GM21390 (cell line): Measurements from ENCODE around the gene WDR93.
"Not testable (repeated sequence)": the region's sequence is repeated elsewhere in the genome, so short reads cannot be mapped to it uniquely, and the experiment has no call there.

ENCODE experiments used
- ATAC-seq: cut with Tn5 transposase; IDR thresholded peaks from one replicate; pipeline ENCODE4 v1.9.1; 2021; ENCODE audit not compliant: unreplicated experiment

WDR93 gene

DNA sequence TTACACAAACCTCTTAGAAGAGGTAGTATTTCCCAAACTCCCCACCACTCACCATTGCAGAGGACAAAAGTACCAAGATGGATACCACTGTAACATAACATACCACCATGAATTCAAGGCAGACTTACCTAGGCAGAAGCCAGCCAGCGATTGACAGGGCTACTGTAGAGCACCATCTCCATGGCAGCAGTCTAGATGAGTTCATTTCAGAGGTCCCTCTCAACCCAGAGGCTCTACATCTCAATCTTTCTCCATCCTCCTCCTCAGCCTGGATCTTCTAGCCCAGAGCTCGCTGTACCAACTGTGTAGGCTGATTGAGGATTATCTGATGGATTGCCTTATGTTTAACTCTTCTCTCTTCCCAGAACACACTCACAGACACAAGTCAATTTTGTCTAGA lies 9.5 kb upstream of the WDR93 start:
- ATAC-seq, result no peak

DNA sequence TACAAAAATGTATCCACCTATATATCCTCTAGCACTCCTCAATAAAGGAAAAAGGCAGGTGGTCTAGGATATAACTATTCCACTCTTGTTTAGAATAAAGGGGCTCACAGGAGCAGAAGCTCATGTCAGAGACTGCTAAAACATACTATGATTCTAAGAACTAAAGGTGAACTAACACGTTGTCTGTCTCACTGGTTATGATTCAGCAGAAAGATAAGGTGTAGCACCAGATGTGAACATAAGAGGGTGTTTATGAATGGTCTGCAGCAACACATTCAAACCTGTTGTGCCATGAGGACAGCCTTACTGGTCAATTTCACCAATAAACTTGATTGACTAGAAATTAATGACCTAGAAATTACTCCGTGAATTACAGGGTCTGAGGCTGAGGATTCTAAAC lies 4.6 kb upstream of the WDR93 start:
- ATAC-seq, result no peak

DNA sequence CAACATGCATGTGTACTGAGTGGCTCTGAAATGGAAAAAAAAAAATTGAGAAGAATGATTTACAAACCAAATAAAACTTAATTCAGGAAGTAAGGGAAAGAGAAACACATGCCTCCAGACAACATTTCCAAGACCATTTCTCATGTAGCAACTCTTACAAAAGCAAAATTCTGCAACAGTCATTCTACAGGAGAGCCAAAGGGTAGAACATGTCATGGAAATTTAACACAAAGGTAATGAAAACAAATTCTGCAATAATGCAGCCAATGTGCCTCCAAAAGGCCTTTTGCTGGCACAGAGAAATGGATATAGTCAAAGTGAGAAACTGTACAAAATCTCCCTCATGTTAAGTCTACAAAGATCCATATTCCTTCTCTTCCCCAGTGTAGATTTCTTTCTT lies 4.1 kb upstream of the WDR93 start:
- ATAC-seq, result no peak

DNA sequence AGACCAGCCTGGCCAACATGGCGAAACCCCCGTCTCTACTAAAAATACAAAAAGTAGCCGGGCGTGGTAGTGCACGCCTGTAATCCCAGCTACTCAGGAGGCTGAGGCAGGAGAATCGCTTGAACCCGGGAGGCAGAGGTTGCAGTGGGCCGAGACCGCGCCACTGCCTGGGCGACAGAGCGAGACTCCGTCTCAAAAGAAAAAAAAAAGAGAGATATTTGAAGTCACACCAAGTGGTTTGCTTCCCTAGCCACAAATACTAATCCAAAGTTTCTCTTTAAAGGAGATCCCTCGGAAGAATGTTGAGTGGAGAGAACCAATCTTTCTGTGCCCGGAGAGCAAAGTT lies 708 bp upstream of the WDR93 start:
- ATAC-seq, result not testable (repeated sequence)

DNA sequence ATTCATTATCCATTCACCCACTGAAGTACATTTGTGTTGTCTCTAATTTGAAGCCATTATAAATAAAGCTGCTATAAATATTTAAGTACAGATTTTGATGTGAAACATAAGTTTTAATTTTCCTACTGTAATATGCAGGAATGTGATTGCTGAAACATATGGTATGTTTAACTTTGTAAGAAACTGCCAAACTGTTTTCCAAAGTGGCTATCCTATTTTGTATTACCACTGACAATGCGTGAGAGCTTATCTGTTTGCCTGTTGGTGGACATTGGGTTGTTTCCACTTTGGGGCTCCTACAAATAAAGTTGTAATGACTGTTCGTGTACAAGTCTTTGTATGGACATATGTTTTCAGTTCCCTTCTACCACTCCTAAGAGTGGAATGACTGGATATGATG lies 2.5 kb downstream of the WDR93 start:
- no peak for ATAC-seq

DNA sequence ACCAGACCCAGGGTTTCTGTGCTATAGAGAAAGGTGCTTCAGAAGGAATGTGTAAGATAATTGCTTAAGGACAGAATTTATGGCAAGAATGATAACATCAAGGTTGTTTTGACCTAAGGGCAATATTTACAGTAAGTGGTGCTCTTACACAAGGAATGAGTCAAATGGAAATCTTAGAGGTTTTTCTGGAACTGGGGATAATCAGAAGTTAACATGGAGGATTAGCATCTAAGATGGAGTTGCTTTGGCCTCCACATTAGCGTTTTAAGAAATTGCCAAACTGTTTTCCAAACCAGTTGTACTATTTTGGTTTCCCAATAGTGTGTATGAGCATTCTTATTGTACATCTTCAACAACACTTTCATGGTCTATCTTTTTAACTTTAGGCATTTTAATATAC lies 3.1 kb downstream of the WDR93 start:
- ATAC-seq, result no peak

DNA sequence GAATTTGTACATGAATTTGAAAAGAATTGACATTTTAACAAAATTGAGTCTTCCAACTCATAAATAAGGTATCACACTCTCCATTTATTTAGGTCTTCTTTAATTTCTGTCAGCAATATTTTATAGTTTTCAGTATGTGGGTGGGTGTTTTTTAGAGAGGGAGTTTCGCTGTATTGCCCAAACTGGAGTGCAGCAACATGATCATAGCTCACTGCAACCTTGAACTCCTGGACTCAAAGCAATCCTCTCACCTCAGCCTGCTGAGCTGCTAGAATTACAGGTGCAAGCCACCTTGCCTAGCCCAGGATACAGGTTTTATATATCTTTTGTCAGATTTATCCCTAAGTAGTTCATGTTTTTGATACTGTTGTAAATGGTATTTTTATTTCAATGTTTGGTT lies 4.6 kb downstream of the WDR93 start:
- ATAC-seq, result no peak

DNA sequence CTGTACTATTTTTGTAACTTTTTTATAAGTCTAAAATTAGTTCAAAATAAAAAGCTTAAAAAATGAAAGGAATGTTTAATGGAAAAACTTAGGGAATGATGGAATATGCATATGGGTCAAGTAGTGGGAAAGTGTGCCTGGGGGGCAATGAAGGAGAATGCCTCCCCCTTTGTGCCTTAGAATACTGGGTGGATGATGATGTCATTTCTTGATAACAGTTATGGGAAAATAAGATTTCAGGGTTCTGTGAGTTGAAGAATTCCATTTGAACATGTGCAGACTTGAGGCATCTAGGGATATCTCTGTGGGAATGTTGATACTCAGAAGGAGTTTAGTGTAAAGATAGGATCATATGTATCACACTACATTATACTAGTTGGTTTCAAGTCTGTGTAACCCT lies 13.8 kb downstream of the WDR93 start:
- no peak for ATAC-seq

DNA sequence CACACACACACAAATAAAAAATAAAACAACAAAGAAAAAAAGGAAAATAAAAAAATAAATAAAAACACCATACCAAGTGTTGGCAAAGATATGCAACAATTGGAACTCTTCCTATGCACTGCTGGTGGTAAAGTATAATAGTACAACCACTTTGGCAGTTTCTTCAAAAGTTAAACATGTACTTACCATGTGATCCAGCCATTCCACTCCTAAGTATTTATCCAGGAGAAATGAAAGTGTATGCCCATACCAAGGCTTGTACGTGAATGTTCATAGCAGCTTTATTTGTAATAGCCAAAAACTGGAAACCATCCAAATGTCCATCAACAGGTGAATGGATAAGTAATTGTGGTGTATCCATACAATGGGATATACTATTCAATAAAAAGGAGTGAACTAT lies 17.0 kb downstream of the WDR93 start:
- no peak for ATAC-seq

DNA sequence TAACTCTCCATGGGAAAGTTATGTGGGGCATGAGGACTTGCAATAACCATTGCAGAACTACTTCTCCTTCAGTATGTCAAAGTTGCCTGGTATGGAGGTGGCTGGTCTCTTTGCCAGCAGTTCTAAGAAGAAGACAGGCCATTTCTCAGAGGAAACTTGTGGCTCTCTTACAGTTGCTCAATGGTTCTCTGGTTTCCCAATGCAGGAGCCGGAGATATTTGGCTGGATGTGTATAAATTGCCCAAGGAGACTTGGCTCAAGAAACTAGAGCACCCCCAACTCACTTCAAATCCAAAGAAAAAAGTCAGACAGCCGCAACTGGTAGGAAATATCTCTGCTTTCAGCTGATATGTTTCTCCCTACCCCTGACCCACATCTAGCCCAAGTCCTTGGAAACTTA lies 24.2 kb downstream of the WDR93 start:
- ATAC-seq, result no peak

DNA sequence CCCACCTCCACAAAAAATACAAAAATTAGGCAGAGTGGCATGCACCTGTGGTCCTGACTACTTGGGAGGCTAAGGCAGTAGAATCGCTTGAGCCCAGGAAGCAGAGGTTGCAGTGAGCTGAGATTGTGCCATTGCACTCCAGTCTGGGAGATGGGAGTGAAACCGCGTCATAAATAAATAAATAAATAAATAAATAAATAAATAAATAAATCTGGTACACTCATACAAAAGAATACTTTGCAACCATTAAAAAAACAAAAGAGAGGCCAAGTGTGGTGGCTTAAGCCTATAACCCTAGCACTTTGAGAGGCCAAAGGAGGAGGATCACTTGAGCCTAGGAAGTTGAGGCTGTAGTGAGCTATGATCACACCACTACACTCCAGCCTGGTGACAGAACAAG lies 32.4 kb downstream of the WDR93 start:
- no peak for ATAC-seq

DNA sequence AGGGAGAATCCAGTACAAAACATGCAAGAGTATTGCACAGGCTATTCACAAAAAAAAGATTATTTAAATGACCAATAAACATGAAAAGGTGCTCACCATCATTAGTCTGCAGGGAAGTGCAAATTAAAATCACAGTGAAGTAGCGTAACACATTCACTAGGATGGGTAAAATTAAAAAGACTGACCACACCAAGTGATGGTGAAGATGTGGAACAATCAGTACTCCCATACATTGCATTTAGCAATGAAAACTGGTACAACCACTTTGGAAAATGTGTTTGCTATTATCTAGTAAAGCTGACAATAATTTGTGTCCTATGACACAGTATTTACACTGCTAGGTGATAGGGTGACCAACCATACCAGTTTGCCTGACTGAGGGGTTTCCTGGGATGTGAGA lies 34.0 kb downstream of the WDR93 start:
- no peak for ATAC-seq

DNA sequence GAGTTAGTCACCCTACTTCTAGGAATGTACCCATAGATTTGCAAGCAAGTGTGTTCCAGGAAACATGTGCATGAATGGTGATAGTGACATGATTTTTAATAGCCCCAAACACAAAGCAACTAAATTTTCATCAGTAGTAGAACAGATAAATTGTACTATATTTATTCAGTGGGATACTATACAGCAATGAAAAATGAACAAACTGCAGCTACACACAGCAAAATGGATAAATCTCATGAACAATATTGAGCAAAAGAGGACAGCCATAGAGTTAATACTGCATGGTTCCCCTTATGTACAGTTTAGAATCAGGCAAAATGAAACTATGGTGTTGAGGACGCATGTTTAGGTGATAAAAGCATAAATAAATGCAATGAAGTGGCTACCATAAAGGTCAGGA lies 34.5 kb downstream of the WDR93 start:
- no peak for ATAC-seq

DNA sequence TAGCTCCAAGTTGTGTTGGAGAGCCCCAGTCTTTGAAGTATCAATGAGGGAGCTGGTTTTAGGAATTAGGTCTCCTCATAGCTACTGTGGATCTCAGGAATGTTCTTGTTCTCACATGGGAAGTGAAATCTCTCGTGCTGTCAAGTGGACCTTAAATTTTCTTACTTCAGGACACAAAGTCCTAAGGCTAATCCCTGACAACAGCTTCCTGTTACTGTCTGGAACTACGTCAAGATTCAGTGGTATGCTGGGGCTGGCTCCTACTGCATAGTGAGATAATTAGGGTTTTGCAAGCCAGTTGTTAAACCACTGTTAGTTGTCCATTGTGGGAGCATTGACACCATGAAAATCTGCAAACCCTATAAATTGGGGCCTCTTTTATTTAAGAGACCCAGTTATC lies 37.6 kb downstream of the WDR93 start:
- no peak for ATAC-seq

DNA sequence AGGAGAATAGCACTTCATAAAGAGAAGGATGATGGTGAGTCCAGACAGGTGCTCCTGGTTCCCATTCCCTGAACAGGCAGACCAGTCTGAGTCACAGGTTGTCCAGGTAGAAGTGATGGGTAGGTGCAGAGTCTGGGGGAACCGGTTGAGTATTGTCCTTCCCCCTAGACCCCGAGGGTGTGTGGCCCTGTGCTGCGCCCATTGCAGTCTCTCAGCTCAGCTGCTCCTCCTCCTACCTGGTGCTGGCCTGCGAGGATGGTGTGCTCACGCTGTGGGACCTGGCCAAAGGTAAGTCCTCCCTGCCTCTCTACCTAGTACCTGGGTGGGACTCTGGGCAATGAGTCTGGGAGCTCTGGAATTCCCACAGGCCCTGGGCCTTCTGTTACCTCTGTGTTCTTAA lies 40.7 kb downstream of the WDR93 start:
- no peak for ATAC-seq

DNA sequence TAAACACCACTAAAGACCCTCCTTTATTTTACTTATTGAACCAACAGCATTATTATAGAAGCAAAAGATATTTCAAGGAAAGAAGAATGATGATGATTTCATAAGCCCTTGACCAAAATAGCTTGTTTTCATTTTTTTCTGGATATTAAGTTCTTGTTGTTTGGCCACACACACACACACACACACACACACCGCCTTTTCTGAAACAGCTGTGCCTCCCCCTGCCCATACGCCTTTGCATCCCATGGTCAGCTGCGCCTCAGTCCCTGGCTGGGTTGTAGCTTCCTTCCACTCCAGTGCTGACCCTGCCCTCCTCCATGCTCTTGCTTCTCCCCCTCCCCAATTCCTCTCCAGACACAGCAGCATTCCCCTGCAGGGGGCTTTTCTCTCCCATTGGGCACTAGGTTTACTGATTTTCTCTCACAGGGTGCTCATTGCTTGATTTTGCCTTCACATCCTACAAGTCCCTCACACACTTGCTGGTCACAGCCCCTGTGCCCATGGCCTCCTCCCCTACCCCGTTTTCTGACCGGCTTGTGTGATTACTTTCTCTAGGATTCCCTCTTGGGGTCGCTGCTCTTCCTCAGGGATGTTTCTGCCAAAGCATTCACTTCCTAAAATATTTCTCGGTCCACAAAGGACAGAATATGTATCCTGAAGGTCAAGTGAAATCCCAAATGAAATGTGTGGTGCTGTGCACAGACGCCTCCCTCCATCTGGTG lies 42.0 kb downstream of the WDR93 start:
- no peak for ATAC-seq

DNA sequence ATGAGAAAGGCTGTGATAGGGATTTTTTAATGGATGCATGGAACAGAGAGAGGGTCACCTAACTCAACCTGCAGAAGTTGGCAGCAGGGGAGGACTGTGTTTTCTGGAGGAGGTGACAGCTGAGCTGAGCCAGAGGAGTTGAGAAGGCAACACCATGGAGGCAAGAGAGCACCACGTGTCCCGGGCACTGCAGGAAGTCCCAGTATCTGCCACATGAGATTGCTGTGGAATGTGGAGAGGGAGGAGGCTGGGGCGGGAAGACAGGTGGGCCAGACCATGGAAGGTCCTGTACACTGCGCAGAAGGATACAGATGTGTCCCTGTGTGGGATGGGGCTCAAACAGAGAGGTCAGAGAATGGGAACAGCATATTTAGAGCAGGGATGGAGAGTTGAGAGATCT lies 45.2 kb downstream of the WDR93 start:
- no peak for ATAC-seq

DNA sequence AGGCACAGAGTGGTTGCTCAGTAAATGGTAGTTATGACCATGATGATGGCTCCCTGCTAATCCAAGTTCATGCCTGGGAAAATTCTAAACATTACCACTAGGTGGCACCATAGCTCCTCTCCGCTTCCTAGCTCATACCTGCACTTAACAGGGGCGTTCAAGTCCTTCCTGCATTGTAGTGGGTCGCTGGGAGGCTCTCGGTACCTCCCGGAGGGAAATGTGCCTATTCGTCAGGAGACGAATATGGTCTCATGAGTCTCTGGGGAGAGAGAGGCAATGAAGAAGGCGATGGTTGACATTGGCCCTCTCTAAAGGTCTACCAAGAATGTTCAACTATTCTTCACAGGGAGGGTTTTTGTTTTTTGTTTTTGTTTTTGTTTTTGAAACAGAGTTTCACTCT lies 49.5 kb downstream of the WDR93 start:
- peak; percentile 77 for ATAC-seq

DNA sequence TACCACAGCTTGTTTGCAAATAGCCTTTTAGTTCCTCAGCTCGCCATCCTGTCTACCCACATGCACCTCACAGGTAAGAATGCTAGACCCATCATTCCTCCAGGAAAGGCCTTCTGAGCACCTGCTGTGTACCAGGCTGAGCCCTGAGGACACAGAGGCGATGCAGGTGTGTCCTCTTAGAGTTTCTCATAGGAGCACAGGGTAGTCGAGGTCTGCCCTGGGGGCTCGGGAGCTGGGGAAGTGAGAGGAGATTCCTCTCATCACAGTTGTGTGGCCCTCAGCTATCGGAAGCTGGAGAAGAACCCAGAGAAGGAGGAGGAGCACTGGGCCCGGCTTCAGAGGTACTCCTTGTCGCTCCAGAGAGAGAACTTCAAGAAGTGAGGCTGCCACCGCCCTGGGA lies 52.4 kb downstream of the WDR93 start:
- ATAC-seq, result no peak

DNA sequence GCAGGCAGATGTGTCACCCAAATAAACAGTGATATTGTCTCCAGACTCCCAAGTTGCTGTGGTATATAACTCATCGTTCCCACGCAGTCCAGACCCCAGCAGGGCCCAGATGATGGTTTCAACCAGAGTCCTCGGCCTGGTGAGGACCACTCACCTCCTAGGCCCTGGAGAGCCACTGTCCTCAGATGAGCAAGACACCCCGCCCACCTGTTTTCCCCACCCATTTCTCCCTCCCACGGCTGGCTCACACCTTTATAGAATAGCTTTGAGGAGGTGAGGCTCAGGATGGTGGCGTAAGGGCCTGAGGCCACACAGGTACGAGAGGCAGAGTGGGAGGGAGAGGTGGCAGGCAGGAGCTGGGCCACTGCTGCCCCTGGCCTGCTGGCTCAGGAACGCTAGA lies 53.0 kb downstream of the WDR93 start:
- no peak for ATAC-seq

DNA sequence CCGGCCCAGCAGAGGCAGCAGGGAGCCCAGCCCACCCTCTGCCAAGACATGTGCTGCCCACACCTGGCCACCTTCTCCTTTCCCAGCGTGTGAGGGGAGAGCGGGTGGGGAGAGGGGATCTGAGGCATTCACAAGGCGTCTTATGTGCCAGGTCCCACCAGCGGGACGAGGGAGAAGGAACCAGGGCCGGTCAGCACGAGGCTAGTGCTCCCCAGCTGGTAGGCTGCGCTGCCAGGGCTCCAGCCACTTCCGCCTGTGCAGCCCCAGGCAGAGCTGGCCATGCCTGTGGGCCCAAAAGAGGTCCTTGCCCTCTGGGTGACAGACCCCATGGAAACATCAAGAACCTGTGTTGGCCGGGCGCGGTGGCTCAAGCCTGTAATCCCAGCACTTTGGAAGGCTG lies 54.5 kb downstream of the WDR93 start:
- ATAC-seq, result no peak

DNA sequence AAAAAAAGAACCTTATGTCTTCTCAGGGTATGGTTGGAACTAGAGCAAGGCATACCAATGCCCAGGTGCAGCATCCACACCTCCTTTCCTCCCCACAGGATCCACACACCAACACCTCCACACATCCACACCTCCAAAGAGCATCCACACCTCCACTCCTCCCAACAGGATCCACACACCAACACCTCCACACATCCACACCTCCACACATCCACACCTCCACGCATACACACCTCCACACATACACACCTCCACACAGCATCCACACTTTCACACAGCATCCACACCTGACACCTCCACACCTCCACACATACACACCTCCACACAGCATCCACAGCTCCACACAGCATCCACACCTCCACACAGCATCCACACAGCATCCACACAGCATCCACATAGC lies 55.2 kb downstream of the WDR93 start:
- no peak for ATAC-seq

DNA sequence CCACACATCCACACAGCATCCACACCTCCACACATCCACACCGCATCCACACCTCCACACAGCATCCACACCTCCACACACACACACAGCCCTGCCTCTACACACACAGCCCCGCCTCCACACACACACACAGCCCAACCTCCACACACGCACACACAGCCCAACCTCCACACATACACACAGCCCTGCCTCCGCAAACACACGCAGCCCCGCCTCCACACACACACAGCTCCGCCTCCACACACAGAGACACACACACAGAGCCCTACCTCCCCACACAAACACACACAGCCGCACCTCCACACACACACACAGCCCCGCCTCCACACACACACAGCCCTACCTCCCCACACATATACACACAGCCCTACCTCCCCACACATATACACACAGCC lies 55.8 kb downstream of the WDR93 start:
- no peak for ATAC-seq
